HL-60 (cell line): Measurements from ENCODE around the gene NECTIN4.

Experiments
- DNase-seq, 2 experiments: peaks; one replicate each; pipeline ENCODE4 v3.0.0-alpha.2; 2010 to 2020; ENCODE audit warnings: low read depth in 1 of 2, low spot score in 1 of 2
- H3K27ac ChIP-seq: fragments of 250-450 bp; sonication (Bioruptor Pico); replicated peaks from 2 replicates; pipeline ENCODE4 v1.5.1; 2020; ENCODE audit warnings: mild to moderate bottlenecking, moderate library complexity
- H3K27me3 ChIP-seq: fragments of 250-450 bp; sonication (Bioruptor Pico); 2 replicates; pipeline ENCODE4 v1.5.1; 2021; ENCODE audit warnings: mild to moderate bottlenecking, moderate library complexity; ENCODE audit not compliant: insufficient read depth, poor library complexity, severe bottlenecking
- H3K4me3 ChIP-seq: replicated peaks from 2 replicates; pipeline ENCODE4 v1.5.1; 2011; ENCODE audit warnings: mild to moderate bottlenecking, control low read depth, low read length; ENCODE audit not compliant: insufficient read depth
- GABPA ChIP-seq: IDR thresholded peaks from 2 replicates; pipeline ENCODE4 v1.6.1; 2012; ENCODE audit warnings: low read depth
- POLR2AphosphoS5 ChIP-seq: IDR thresholded peaks from 2 replicates; pipeline ENCODE4 v1.6.1; 2012; ENCODE audit warnings: low read depth
- SPI1 ChIP-seq: IDR thresholded peaks from 2 replicates; pipeline ENCODE4 v1.6.1; 2012; ENCODE audit warnings: low read depth, mild to moderate bottlenecking, borderline replicate concordance
- TF ChIP-seq, protein P1 (sequence below): IDR thresholded peaks from 2 replicates; pipeline ENCODE4 v1.6.1; 2012; ENCODE audit warnings: low read depth; ENCODE audit not compliant: insufficient replicate concordance
- TF ChIP-seq, protein P2 (sequence below): IDR thresholded peaks from one replicate; pipeline ENCODE4 v1.5.1; 2011; ENCODE audit warnings: low read length, control low read depth, inconsistent platforms; ENCODE audit not compliant: insufficient read depth

NECTIN4 gene

DNA sequence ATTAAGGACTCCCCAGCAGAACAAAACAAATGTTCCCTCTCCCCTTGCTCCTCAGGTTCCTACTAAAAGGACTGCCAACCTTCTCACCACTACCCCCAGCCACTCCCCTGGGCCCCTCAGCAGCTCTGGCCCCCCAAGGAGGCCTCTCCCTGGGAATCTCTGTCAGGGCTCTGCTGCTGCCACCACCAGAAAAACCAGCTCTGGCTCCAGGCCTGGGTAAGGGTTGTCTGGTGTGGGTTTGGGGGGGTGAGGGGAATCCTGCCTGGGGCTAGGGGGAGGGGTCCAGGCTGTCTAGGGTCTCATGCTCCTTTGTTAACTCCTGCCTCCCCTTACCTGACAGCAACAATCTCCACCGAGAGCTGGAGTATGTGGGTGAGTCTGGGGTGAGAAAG, 4.8 kb downstream of the NECTIN4 start:
- no peak for DNase-seq
- Histone ChIP-seq H3K27ac (no peak overlapping the region), H3K27me3 (no peaks in the 10 kb centered on the region), H3K4me3 (no peak overlapping the region)
- no peak for TF ChIP-seq SPI1
- no peak for TF ChIP-seq GABPA
- TF ChIP-seq, protein P1, sequence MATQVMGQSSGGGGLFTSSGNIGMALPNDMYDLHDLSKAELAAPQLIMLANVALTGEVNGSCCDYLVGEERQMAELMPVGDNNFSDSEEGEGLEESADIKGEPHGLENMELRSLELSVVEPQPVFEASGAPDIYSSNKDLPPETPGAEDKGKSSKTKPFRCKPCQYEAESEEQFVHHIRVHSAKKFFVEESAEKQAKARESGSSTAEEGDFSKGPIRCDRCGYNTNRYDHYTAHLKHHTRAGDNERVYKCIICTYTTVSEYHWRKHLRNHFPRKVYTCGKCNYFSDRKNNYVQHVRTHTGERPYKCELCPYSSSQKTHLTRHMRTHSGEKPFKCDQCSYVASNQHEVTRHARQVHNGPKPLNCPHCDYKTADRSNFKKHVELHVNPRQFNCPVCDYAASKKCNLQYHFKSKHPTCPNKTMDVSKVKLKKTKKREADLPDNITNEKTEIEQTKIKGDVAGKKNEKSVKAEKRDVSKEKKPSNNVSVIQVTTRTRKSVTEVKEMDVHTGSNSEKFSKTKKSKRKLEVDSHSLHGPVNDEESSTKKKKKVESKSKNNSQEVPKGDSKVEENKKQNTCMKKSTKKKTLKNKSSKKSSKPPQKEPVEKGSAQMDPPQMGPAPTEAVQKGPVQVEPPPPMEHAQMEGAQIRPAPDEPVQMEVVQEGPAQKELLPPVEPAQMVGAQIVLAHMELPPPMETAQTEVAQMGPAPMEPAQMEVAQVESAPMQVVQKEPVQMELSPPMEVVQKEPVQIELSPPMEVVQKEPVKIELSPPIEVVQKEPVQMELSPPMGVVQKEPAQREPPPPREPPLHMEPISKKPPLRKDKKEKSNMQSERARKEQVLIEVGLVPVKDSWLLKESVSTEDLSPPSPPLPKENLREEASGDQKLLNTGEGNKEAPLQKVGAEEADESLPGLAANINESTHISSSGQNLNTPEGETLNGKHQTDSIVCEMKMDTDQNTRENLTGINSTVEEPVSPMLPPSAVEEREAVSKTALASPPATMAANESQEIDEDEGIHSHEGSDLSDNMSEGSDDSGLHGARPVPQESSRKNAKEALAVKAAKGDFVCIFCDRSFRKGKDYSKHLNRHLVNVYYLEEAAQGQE = no peak
- no peak for TF ChIP-seq POLR2AphosphoS5
- TF ChIP-seq, protein P2, sequence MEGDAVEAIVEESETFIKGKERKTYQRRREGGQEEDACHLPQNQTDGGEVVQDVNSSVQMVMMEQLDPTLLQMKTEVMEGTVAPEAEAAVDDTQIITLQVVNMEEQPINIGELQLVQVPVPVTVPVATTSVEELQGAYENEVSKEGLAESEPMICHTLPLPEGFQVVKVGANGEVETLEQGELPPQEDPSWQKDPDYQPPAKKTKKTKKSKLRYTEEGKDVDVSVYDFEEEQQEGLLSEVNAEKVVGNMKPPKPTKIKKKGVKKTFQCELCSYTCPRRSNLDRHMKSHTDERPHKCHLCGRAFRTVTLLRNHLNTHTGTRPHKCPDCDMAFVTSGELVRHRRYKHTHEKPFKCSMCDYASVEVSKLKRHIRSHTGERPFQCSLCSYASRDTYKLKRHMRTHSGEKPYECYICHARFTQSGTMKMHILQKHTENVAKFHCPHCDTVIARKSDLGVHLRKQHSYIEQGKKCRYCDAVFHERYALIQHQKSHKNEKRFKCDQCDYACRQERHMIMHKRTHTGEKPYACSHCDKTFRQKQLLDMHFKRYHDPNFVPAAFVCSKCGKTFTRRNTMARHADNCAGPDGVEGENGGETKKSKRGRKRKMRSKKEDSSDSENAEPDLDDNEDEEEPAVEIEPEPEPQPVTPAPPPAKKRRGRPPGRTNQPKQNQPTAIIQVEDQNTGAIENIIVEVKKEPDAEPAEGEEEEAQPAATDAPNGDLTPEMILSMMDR = no peak

- no peak for TF ChIP-seq SPI1
- TF ChIP-seq GABPA = no peak
- TF ChIP-seq, protein P2 = no peak
- TF ChIP-seq, protein P1 = no peak
- TF ChIP-seq POLR2AphosphoS5 = no peak
- H3K27ac ChIP-seq = peak overlapping the region; percentile 36; the same call in 1 of the 2 replicates
- H3K27me3 ChIP-seq = no peaks in the 10 kb centered on the region
- no peak overlapping the region for H3K4me3 ChIP-seq
- no peak for DNase-seq
Observed at GRCh38 chr1:161083748-161084596, 5.4 kb downstream of the NECTIN4 start.

DNA sequence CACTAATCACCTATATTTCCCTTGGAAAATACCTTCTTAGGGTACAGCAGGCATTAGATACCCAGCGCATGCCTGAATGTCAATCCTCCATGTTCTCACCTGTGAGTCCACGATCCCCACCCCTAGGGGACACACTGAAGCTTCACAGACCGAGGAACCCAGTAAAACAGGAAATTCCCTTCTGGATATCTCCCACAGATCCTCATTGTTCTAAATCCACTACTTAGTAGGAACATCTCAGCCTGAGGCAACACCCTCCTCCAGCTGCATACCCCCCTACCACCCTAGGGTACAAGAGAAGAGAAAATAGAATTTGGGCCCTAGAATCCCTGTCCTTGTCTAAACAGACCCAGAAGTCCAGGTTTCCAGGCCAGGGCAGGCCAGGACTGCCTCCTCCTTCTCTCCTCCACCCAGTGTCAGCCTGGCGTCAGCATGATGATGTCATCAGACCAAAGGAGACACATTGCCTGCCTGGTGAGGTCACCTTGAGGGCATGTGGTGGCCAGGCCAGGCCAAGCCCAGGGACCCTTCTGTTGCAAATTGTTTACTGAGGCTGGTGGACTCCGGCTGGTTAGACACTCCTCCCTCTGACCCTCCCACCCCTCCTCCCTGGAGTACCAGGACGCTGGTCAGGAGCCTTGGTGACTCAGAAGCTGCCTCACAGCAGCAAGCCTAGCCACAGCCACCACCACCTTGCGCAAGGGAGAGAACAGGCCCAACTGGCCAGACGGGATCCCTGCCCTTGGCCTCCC, 6.2 kb downstream of the NECTIN4 start:
- no peaks in the 10 kb centered on the region for H3K27me3 ChIP-seq
- peak overlapping the region; percentile 36; the same call in 1 of the 2 replicates for H3K27ac ChIP-seq
- no peak overlapping the region for H3K4me3 ChIP-seq
- DNase-seq = peak; percentile 84 to 95
- TF ChIP-seq, protein P1 = no peak
- TF ChIP-seq POLR2AphosphoS5 = peak; percentile 24; the same call in 1 of the 2 replicates
